HL-60 (cell line): ENCODE results near the gene CERKL.

Source experiments
- CTCF ChIP-seq: IDR thresholded peaks from one replicate; pipeline ENCODE4 v1.5.1; 2011; ENCODE audit warnings: low read length, control low read depth, inconsistent platforms; ENCODE audit not compliant: insufficient read depth
- GABPA ChIP-seq: IDR thresholded peaks from 2 replicates; pipeline ENCODE4 v1.6.1; 2012; ENCODE audit warnings: low read depth
- POLR2AphosphoS5 ChIP-seq: IDR thresholded peaks from 2 replicates; pipeline ENCODE4 v1.6.1; 2012; ENCODE audit warnings: low read depth
- REST ChIP-seq: IDR thresholded peaks from 2 replicates; pipeline ENCODE4 v1.6.1; 2012; ENCODE audit warnings: low read depth; ENCODE audit not compliant: insufficient replicate concordance

GRCh38 chr2:181662287-181662686 is 5.4 kb upstream of the CERKL start:
- TF ChIP-seq CTCF (no peak), POLR2AphosphoS5 (no peak), REST (no peak), GABPA (no peak)
